PFSK-1 (cell line): ENCODE data around the gene PRCD.

ENCODE experiments used
- FOXP2 ChIP-seq: optimal IDR thresholded peaks from 2 replicates; pipeline ENCODE3; 2011; ENCODE audit warnings: borderline replicate concordance, control low read depth, inconsistent platforms; ENCODE audit not compliant: insufficient read depth; ENCODE audit errors: extremely low read length, extremely low read depth
- POLR2AphosphoS5 ChIP-seq: IDR thresholded peaks from 2 replicates; pipeline ENCODE4 v1.6.1; 2012; ENCODE audit warnings: low read depth, mild to moderate bottlenecking, control low read depth, low read length, moderate library complexity
- SIN3A ChIP-seq: IDR thresholded peaks from 2 replicates; pipeline ENCODE4 v1.6.1; 2012; ENCODE audit warnings: mild to moderate bottlenecking, low read length, moderate library complexity, borderline replicate concordance; ENCODE audit not compliant: insufficient read depth
- TAF1 ChIP-seq: IDR thresholded peaks from 2 replicates; pipeline ENCODE4 v1.6.1; 2012; ENCODE audit warnings: low read length, control low read depth, borderline replicate concordance; ENCODE audit not compliant: insufficient read depth
- TF ChIP-seq, protein P1 (sequence below), 2 experiments: IDR thresholded peaks; 2 replicates each; pipeline versions ENCODE4 v1.6.1 to v1.8.0; 2011 to 2012; ENCODE audit warnings: low read depth in 2 of 2, low read length in 2 of 2, control low read depth in 1 of 2, inconsistent platforms in 1 of 2, mild to moderate bottlenecking in 1 of 2, moderate library complexity in 1 of 2; ENCODE audit not compliant: insufficient read depth in 1 of 2

PRCD gene

GRCh38 chr17:76506408-76507345 is 33.2 kb upstream of the PRCD start:
- no peak for TF ChIP-seq POLR2AphosphoS5
- TF ChIP-seq FOXP2 = no peak
- no peak for TF ChIP-seq TAF1
- TF ChIP-seq, protein P1, sequence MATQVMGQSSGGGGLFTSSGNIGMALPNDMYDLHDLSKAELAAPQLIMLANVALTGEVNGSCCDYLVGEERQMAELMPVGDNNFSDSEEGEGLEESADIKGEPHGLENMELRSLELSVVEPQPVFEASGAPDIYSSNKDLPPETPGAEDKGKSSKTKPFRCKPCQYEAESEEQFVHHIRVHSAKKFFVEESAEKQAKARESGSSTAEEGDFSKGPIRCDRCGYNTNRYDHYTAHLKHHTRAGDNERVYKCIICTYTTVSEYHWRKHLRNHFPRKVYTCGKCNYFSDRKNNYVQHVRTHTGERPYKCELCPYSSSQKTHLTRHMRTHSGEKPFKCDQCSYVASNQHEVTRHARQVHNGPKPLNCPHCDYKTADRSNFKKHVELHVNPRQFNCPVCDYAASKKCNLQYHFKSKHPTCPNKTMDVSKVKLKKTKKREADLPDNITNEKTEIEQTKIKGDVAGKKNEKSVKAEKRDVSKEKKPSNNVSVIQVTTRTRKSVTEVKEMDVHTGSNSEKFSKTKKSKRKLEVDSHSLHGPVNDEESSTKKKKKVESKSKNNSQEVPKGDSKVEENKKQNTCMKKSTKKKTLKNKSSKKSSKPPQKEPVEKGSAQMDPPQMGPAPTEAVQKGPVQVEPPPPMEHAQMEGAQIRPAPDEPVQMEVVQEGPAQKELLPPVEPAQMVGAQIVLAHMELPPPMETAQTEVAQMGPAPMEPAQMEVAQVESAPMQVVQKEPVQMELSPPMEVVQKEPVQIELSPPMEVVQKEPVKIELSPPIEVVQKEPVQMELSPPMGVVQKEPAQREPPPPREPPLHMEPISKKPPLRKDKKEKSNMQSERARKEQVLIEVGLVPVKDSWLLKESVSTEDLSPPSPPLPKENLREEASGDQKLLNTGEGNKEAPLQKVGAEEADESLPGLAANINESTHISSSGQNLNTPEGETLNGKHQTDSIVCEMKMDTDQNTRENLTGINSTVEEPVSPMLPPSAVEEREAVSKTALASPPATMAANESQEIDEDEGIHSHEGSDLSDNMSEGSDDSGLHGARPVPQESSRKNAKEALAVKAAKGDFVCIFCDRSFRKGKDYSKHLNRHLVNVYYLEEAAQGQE (IDR thresholded peaks at IDR 0.05; ENCODE audit: insufficient read depth in 1 of 2, low read depth in 2 of 2, low read length in 2 of 2) = 0 out of 4 replicates have a peak, but pooled peaks of 1 of the 2 experiments have one; percentile 13
- TF ChIP-seq SIN3A = no peak

- TF ChIP-seq, protein P1 (IDR thresholded peaks at IDR 0.05; ENCODE audit: insufficient read depth in 1 of 2, low read depth in 2 of 2, low read length in 2 of 2) = no peak
- TF ChIP-seq SIN3A (no peak), FOXP2 (no peak), TAF1 (no peak)
Measured at GRCh38 chr17:76510831-76511244, 29.0 kb upstream of the PRCD start.

DNA sequence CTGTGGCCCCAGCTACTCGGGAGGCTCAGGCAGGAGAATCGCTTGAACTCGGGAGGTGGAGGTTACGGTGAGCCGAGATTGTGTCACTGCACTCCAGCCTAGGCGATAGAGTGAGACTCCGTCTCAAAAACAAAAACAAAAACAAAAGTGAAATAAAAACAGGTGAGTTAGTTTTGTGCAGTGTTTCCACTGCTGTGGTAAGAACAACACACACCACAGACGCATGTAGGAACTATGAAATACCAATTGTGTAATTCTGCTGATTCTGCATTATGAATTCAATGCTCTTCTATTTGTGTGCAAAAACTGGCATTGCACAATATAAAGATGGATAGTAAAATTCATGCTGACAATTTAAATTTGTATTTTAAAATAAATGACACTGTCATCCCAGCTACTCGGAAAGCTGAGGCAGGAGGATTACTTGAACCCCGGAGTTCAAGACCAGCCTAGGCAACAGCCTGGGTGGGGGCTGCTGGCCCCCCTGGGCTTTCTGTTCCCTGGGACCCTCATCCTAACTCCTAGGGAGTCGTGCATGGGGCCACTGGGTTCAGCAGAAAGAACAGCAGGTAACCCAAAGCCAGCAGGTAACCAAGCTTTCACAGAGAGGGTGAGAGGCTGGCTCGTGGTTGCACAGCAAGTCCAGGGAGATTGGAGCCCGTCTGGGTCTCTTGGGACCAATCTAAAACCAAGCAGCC is 28.0 kb upstream of the PRCD start:
- no peak for TF ChIP-seq SIN3A
- no peak for TF ChIP-seq TAF1
- no peak for TF ChIP-seq POLR2AphosphoS5
- TF ChIP-seq, protein P1 (IDR thresholded peaks at IDR 0.05; ENCODE audit: insufficient read depth in 1 of 2, low read depth in 2 of 2, low read length in 2 of 2) = no peak
- no peak for TF ChIP-seq FOXP2

DNA sequence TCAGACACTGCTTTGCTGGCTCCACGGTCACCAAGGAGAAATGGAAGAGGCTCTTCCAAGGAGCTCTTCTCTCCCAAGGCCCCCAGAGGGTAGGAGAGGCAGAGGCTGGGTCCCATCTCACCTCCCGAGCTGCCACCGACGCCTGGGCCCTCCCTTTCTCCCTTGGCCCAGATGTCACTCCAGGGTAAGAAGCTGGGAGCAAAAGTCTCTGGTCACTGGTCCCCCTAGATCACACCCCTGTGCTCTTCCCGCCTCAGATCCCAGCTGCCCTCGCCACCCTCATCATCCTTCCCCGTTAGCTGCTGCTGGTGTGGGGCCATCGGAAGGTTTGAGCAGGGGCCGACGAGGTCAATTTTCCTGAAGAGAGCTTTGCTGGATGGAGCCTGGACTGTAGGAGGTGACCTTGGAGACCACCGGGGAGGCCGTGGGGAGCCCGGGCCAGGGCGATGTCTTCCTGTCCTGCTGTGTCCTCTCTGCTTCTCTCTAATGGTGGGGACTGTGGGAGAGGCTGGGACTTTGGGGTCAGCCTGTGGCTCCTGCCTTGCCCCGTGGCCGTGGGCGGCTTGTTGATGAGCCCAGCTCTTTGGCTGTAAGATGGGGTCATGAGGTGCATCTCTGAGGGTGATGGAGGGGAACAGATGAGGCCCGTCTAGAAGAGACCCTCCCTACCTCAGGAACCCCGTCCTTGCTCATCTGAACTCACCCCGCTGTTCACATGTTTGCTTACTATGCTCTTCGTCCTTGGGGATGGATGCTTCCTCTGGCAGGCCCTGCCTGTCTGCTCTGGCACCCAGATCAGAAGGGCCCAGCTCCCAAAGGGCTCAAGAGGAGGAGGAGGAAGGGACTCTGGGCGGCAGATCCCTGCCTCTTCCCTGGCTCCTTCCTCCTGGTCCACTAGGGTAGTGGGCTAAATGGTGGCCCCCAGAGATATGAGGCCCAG is 27.2 kb upstream of the PRCD start:
- no peak for TF ChIP-seq SIN3A
- TF ChIP-seq FOXP2 = no peak
- TF ChIP-seq, protein P1 (IDR thresholded peaks at IDR 0.05; ENCODE audit: insufficient read depth in 1 of 2, low read depth in 2 of 2, low read length in 2 of 2) = no peak
- TF ChIP-seq POLR2AphosphoS5 = no peak
- no peak for TF ChIP-seq TAF1
